ENCODE results near the gene TLN1. TPM values are rescaled to one million over a fixed set of nuclear protein-coding genes. Genes with fewer than 3 reads are reported as not detected.
A peak's percentile ranks its signal among the peaks of the same experiment; 100 is the strongest.

TLN1 gene
- total RNA-seq, 4 donors from 2014 or later: 106 to 256 (median 186) TPM

DNA sequence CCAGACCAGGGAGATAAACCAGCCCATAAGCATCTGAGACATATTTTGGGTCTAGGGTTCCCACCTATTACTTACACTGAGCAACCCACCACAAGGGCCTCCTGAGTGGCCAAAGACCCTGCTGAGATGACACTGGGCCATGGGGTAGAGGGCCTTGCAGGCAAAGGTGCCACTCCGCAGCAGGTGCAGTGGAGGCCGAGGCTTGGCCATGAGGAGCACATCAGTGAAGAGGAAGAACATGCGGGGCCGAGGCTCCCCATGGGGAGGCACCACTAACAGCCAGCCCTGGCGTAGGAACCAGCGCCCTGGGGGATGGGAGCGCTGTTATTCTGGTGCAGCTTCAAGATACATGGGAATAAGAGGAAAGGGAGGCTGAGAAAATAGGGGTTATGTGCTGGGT is 69.6 kb downstream of the TLN1 start:
- Histone ChIP-seq H3K4me1 (peaks cover 27 to 38% of the 10 kb centered on the region in 2 donors), H3K9me3 (no peaks in the 10 kb centered on the region), H3K27ac (peak overlapping the region in 2 of 4 donors; percentile 9 to 97), H3K27me3 (no peaks in the 10 kb centered on the region), H3K4me3 (no peak overlapping the region), H3K36me3 (peaks cover 0 to 12% of the 10 kb centered on the region in 2 donors)
- intact Hi-C loops (cut with DNase I; ENCODE audit: low total_unique reads): no loop called here
- ATAC-seq: no peak
- TF ChIP-seq POLR2A (IDR thresholded peaks at IDR 0.05): no peak
- TF ChIP-seq, protein P1, sequence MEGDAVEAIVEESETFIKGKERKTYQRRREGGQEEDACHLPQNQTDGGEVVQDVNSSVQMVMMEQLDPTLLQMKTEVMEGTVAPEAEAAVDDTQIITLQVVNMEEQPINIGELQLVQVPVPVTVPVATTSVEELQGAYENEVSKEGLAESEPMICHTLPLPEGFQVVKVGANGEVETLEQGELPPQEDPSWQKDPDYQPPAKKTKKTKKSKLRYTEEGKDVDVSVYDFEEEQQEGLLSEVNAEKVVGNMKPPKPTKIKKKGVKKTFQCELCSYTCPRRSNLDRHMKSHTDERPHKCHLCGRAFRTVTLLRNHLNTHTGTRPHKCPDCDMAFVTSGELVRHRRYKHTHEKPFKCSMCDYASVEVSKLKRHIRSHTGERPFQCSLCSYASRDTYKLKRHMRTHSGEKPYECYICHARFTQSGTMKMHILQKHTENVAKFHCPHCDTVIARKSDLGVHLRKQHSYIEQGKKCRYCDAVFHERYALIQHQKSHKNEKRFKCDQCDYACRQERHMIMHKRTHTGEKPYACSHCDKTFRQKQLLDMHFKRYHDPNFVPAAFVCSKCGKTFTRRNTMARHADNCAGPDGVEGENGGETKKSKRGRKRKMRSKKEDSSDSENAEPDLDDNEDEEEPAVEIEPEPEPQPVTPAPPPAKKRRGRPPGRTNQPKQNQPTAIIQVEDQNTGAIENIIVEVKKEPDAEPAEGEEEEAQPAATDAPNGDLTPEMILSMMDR (IDR thresholded peaks at IDR 0.05 in 4 of 5, conservative IDR thresholded peaks at IDR 0.05 in 1 of 5): no peak
- in situ Hi-C loops (cut with MboI; ENCODE audit: low sequenced_read_pairs in 4 of 4): loop anchor here in 2 of 4 donors (10.0 to 25.0 kb wide), 2 partner anchors 62 to 100 kb away; a partner anchor contains a TSS
- DNase-seq: no peak

DNA sequence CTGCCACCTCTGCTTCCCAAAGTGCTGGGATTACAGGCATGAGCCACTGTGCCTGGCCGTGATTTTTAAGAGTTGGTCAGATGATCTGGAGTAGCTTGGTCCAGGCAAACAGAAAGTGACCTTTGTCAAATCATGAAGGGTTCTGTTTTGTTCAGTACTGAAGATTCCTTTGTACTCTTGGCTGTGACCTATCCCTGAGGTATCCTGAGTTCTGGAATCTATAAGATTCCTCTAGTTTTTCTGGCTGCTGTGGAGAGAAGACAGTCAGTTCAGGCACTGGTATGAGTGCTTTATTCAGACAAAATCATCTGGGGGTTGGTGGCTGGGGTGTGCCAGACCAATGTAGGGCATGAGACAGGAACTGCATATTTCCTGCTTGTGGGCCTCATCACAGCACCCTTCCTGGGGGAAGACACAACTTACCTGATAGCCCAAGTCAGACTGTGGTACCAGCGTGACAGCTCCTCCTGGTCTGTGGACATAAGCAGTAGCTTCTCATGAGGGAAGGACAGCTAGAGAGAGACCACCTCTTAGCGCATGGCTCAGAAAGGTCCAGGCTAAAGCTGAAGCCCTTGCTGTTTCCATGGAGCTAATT is 70.1 kb downstream of the TLN1 start:
- Histone ChIP-seq H3K27ac (peak overlapping the region; percentile 92 to 97 (median 96)), H3K36me3 (peaks cover 0 to 12% of the 10 kb centered on the region in 2 donors), H3K4me3 (no peak overlapping the region), H3K27me3 (no peaks in the 10 kb centered on the region), H3K4me1 (peaks cover 33 to 38% of the 10 kb centered on the region in 2 donors), H3K9me3 (no peaks in the 10 kb centered on the region)
- intact Hi-C loops (cut with DNase I; ENCODE audit: low total_unique reads) (no loop called here), in situ Hi-C loops (cut with MboI; ENCODE audit: low sequenced_read_pairs in 4 of 4) (loop anchor here in 2 of 4 donors (10.0 to 25.0 kb wide), 2 partner anchors 63 to 100 kb away; a partner anchor contains a TSS)
- TF ChIP-seq, protein P1 (IDR thresholded peaks at IDR 0.05 in 4 of 5, conservative IDR thresholded peaks at IDR 0.05 in 1 of 5): no peak
- no peak for TF ChIP-seq POLR2A (IDR thresholded peaks at IDR 0.05)
- ATAC-seq: no peak
- DNase-seq: no peak

DNA sequence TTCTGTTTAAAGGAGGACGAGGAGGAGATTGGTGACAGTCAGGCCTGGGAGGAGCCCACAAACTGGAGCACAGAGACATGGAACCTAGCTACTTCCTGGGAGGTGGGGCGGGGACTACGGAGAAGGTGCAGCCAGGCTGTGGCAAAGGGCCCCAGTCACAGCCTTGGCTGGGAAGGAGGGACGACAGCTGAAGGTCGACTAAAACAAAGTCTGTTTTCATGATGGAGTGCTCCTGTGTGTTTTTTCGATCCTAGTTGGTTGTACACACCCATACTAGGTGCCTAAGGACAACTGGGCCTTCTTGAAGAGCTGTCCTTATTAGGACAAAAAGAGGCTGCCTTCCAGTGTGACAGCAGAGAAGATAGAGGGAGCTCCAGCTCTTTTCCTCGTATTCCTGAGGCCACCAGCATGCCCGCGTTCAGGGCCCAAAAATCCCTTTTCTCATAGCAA is 71.0 kb downstream of the TLN1 start:
- Histone ChIP-seq H3K9me3 (no peaks in the 10 kb centered on the region), H3K27me3 (no peaks in the 10 kb centered on the region), H3K4me3 (no peak overlapping the region), H3K4me1 (peaks cover 33 to 38% of the 10 kb centered on the region in 2 donors), H3K27ac (peak overlapping the region; percentile 92 to 97 (median 96)), H3K36me3 (peaks cover 0 to 12% of the 10 kb centered on the region in 2 donors)
- ATAC-seq (no peak), DNase-seq (no peak)
- no peak for TF ChIP-seq POLR2A (IDR thresholded peaks at IDR 0.05)
- TF ChIP-seq, protein P1 (IDR thresholded peaks at IDR 0.05 in 4 of 5, conservative IDR thresholded peaks at IDR 0.05 in 1 of 5): peak; percentile 23 to 59 (median 41)
- in situ Hi-C loops (cut with MboI; ENCODE audit: low sequenced_read_pairs in 4 of 4) (loop anchor here in 2 of 4 donors (10.0 to 25.0 kb wide), 2 partner anchors 64 to 99 kb away; a partner anchor contains a TSS), intact Hi-C loops (cut with DNase I; ENCODE audit: low total_unique reads) (no loop called here)

DNA sequence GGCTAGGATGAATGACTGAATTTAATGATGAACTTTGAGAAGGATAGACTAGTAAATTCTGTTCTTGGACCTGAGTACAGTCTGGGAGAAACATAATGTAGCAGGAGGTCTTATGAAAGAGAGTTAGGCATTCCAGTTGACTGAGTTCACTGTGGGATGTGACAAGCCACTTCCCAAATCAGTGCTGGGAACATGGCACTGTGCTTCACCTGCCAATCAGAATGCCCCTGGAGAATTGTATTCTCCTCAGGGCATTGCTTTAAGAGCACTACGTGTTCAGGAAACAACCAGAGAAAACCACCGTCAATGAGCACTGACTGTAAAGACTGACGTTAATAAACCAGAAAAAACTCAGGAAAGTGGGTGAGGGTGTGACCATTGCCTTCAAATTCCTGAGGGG is 72.7 kb downstream of the TLN1 start:
- in situ Hi-C loops (cut with MboI; ENCODE audit: low sequenced_read_pairs in 4 of 4) (loop anchor here in 1 of 4 donors (25.0 kb wide), 1 partner anchor 97 kb away; a partner anchor contains a TSS), intact Hi-C loops (cut with DNase I; ENCODE audit: low total_unique reads) (loop anchor here (2.0 to 10.0 kb wide), 3 partner anchors 95 to 665 kb away; partner anchors contain the start of gene SPAG8)
- H3K9me3 ChIP-seq: no peaks in the 10 kb centered on the region
- H3K36me3 ChIP-seq: peaks cover 0 to 12% of the 10 kb centered on the region in 2 donors
- peak; percentile 8 to 18 for TF ChIP-seq POLR2A (IDR thresholded peaks at IDR 0.05)
- TF ChIP-seq, protein P1 (IDR thresholded peaks at IDR 0.05 in 4 of 5, conservative IDR thresholded peaks at IDR 0.05 in 1 of 5): no peak
- H3K27ac ChIP-seq: peak overlapping the region; percentile 92 to 97 (median 96)
- DNase-seq (peak in 1 of 2 donors; percentile 62), ATAC-seq (peak; percentile 37 to 50)
- H3K4me3 ChIP-seq: peak overlapping the region; percentile 79 to 85 (median 82)
- peaks cover 28 to 29% of the 10 kb centered on the region in 2 donors for H3K4me1 ChIP-seq
- no peaks in the 10 kb centered on the region for H3K27me3 ChIP-seq

Data from gastrocnemius medialis (tissue), 4 donors.